ENCODE results near the gene ANKRD35. TPM values are rescaled to one million over a fixed set of nuclear protein-coding genes. Genes with fewer than 3 reads are reported as not detected.

Gene ANKRD35
- polyA plus RNA-seq, 3 donors, result 2.6 to 2.8 (median 2.7) TPM

Other genes starting within 250 kb of the ANKRD35 start
- gene PDZK1, start 178.5 kb downstream of the ANKRD35 start, polyA plus RNA-seq (ENCODE audit: insufficient read length in 3 of 3), result 100 to 1,000 TPM; 179 to 244 (median 186) TPM
- gene CD160, start 166.4 kb downstream of the ANKRD35 start, polyA plus RNA-seq (ENCODE audit: insufficient read length in 3 of 3), result 1 to 10 TPM; 1.0 to 4.1 (median 2.6) TPM
- gene RNF115, start 61.8 kb downstream of the ANKRD35 start, polyA plus RNA-seq (ENCODE audit: insufficient read length in 3 of 3), result 10 to 100 TPM; 12.4 to 21.9 (median 20.7) TPM
- gene POLR3C, start 61.7 kb downstream of the ANKRD35 start, polyA plus RNA-seq (ENCODE audit: insufficient read length in 3 of 3), result 10 to 100 TPM; 35.9 to 41.3 (median 39.5) TPM
- 1 to 10 TPM; 6.5 to 9.1 (median 8.0) TPM for gene NUDT17, start 40.2 kb downstream of the ANKRD35 start, polyA plus RNA-seq (ENCODE audit: insufficient read length in 3 of 3)
- 10 to 100 TPM; 52.5 to 59.6 (median 55.4) TPM for gene PIAS3, start 26.8 kb downstream of the ANKRD35 start, polyA plus RNA-seq (ENCODE audit: insufficient read length in 3 of 3)
- 1 to 10 TPM in 2 of 3 donors, under 1 TPM in 1; 0.61 to 2.3 (median 1.4) TPM for gene ITGA10, start 24.2 kb upstream of the ANKRD35 start, polyA plus RNA-seq (ENCODE audit: insufficient read length in 3 of 3)
- gene PEX11B, start 32.9 kb upstream of the ANKRD35 start, polyA plus RNA-seq (ENCODE audit: insufficient read length in 3 of 3), result 10 to 100 TPM; 49.4 to 59.3 (median 56.8) TPM
- gene RBM8A, start 41.6 kb upstream of the ANKRD35 start, polyA plus RNA-seq (ENCODE audit: insufficient read length in 3 of 3), result 100 to 1,000 TPM; 179 to 211 (median 202) TPM
- gene LIX1L, start 72.2 kb upstream of the ANKRD35 start, polyA plus RNA-seq (ENCODE audit: insufficient read length in 3 of 3), result 10 to 100 TPM; 21.5 to 22.8 (median 22.0) TPM
- gene ANKRD34A, start 78.7 kb upstream of the ANKRD35 start, polyA plus RNA-seq (ENCODE audit: insufficient read length in 3 of 3), result under 1 TPM; 0.64 to 0.79 (median 0.77) TPM
- 10 to 100 TPM; 32.3 to 35.7 (median 34.5) TPM for gene POLR3GL, start 78.8 kb upstream of the ANKRD35 start, polyA plus RNA-seq (ENCODE audit: insufficient read length in 3 of 3)
- 100 to 1,000 TPM; 465 to 546 (median 519) TPM for gene TXNIP, start 110.7 kb upstream of the ANKRD35 start, polyA plus RNA-seq (ENCODE audit: insufficient read length in 3 of 3)
- gene HJV, start 135.9 kb upstream of the ANKRD35 start, polyA plus RNA-seq (ENCODE audit: insufficient read length in 3 of 3), result under 1 TPM in 2 of 3 donors, not detected in 1; 0.34 to 0.46 TPM

Measured in renal pelvis (tissue), 3 donors.